T-cell (primary cell): ENCODE measurements around the gene TNKS1BP1. TPM values are rescaled to one million over a fixed set of nuclear protein-coding genes. Genes with fewer than 3 reads are reported as not detected.

Experiments used
- ATAC-seq, 4 experiments: fragments of 200-7000 bp in 3 of 4; fragments of 150-1000 bp in 1 of 4; cut with Tn5 transposase; replicated peaks in 1 of 4; 1 replicate in 3 of 4; 2 replicates in 1 of 4; pipeline ENCODE4 v1.10.0; 2021; ENCODE audit warnings: moderate library complexity in 3 of 4, mild to moderate bottlenecking in 2 of 4, moderate number of reproducible peaks in 1 of 4
- CTCF ChIA-PET, 2 donors: fragments of 300-600 bp; sonication (Branson Sonifier 250); formaldehyde crosslinking; loops; one replicate each; lab custom pipeline; 2022; ENCODE audit warnings: antibody characterized with exemption in 2 of 2; lab: Charles Lee
- POLR2A ChIA-PET, 2 donors: fragments of 300-600 bp; sonication (Branson Sonifier 250); formaldehyde crosslinking; loops; one replicate each; lab custom pipeline; 2022; ENCODE audit warnings: antibody characterized with exemption in 2 of 2; lab: Charles Lee
- DNase-seq, 35 experiments: peaks; one replicate each; pipeline versions ENCODE4 v3.0.0 to v3.0.0-alpha.2; 2013 to 2023
- H3K27ac ChIP-seq: one replicate; pipeline ENCODE4 v1.5.1; 2013; ENCODE audit warnings: low read length
- H3K27me3 ChIP-seq, 2 experiments: replicated peaks in 1 of 2; 1 replicate in 1 of 2; 2 replicates in 1 of 2; pipeline versions ENCODE4 v1.6.1 to v1.7.0; 2013; ENCODE audit warnings: low read length in 1 of 2, mixed read lengths in 1 of 2; ENCODE audit not compliant: control insufficient read depth in 2 of 2, insufficient read depth in 2 of 2; ENCODE audit errors: extremely low read depth in 1 of 2
- H3K36me3 ChIP-seq, 2 donors: 1 replicate in 1 of 2; 2 replicates in 1 of 2; pipeline versions ENCODE4 v1.6.1 to v1.7.0; 2013; ENCODE audit warnings: low read length in 1 of 2; ENCODE audit not compliant: control insufficient read depth in 2 of 2, insufficient read depth in 1 of 2; ENCODE audit errors: extremely low read depth in 1 of 2
- H3K4me1 ChIP-seq, 2 experiments: 1 replicate in 1 of 2; 2 replicates in 1 of 2; pipeline versions ENCODE4 v1.6.1 to v1.7.0; 2013; ENCODE audit warnings: low read length in 2 of 2, mixed read lengths in 1 of 2; ENCODE audit not compliant: insufficient read depth in 2 of 2, control insufficient read depth in 1 of 2; ENCODE audit errors: extremely low read depth in 1 of 2
- H3K4me3 ChIP-seq, 2 donors: 1 replicate in 1 of 2; 2 replicates in 1 of 2; pipeline versions ENCODE4 v1.5.1 to v1.7.0; 2013; ENCODE audit warnings: mild to moderate bottlenecking in 2 of 2, low read length in 1 of 2, moderate library complexity in 1 of 2; ENCODE audit not compliant: control insufficient read depth in 1 of 2; ENCODE audit errors: extremely low read depth in 1 of 2
- H3K9me3 ChIP-seq: 2 replicates; pipeline ENCODE4 v1.7.0; 2013
- H3K27ac Mint-ChIP-seq, 2 donors: one replicate each; pipeline ENCODE4 v1.8.0; 2020 to 2021; ENCODE audit warnings: mild to moderate bottlenecking in 2 of 2, mixed read lengths in 2 of 2
- H3K27me3 Mint-ChIP-seq, 2 donors: one replicate each; pipeline ENCODE4 v1.8.0; 2021 to 2022; ENCODE audit warnings: mixed read lengths in 2 of 2
- H3K36me3 Mint-ChIP-seq: one replicate; pipeline ENCODE4 v1.8.0; 2021; ENCODE audit warnings: mixed read lengths
- H3K4me1 Mint-ChIP-seq, 3 donors: one replicate each; pipeline ENCODE4 v1.8.0; 2020 to 2022; ENCODE audit warnings: mixed read lengths in 3 of 3, mild to moderate bottlenecking in 1 of 3
- H3K4me3 Mint-ChIP-seq, 3 donors: one replicate each; pipeline ENCODE4 v1.8.0; 2020 to 2022; ENCODE audit warnings: mild to moderate bottlenecking in 3 of 3, mixed read lengths in 3 of 3, moderate library complexity in 3 of 3
- H3K9me3 Mint-ChIP-seq, 3 donors: one replicate each; pipeline ENCODE4 v1.8.0; 2020 to 2022; ENCODE audit warnings: mixed read lengths in 3 of 3
- WGBS: methylation state at CpG from one replicate; pipeline ENCODE4 v1.1.5; 2013; ENCODE audit warnings: missing lambda C conversion rate; ENCODE audit not compliant: insufficient coverage; 5-methylcytosine and 5-hydroxymethylcytosine counted together
- total RNA-seq, 35 experiments: library from RNA in 6 of 35; stranded (reverse) in 6 of 35; fragments of 120-200 nt in 1 of 35; gene quantifications; one replicate each; pipeline versions ENCODE4 v1.2.1 to v1.2.4 and lab custom pipeline; 2013 to 2026

Gene TNKS1BP1
- total RNA-seq, 5 donors from 2014 or later (not counting 1 experiment from before 2014, with no cell fraction given) = 13.9 to 22.9 (median 18.9) TPM

DNA sequence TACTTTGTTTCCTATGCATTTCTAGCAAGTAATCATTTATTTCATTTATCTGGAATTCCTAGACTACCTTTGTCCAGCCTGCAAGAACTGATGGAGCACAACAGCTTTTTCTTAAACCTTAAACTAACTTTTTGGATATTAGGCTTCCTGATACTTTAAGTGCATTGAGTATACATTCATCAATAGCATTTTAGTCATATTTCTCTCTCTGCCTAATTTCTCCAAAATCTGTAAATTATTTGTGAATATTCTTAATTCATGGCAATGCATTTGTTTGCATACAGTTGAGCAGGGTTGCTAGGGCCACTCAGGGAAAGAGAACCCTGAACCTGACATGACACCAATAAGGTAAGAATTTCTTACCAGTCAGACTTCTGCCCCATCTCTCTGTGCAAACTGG is 58.6 kb downstream of the TNKS1BP1 start:
- POLR2A ChIA-PET = interaction anchor here in 1 of 2 donors (0.6 kb wide), 1 partner anchor 33 kb away, joined by 8 read pairs; no protein-coding TSS in a partner anchor
- Histone ChIP-seq H3K4me1 (no peaks in the 10 kb centered on the region), H3K9me3 (no peaks in the 10 kb centered on the region), H3K36me3 (no peaks in the 10 kb centered on the region), H3K27me3 (peaks cover 0 to 7% of the 10 kb centered on the region in 2 experiments), H3K27ac (no peak overlapping the region), H3K4me3 (no peak overlapping the region)
- Mint-ChIP-seq H3K27ac (no peak overlapping the region), H3K36me3 (no peaks in the 10 kb centered on the region), H3K4me3 (no peak overlapping the region), H3K9me3 (peaks cover 8 to 13% (median 12%) of the 10 kb centered on the region in 3 donors), H3K27me3 (peaks cover 19 to 27% of the 10 kb centered on the region in 2 donors), H3K4me1 (no peaks in the 10 kb centered on the region)
- DNase-seq (no peak), ATAC-seq (no peak)
- CTCF ChIA-PET = no interaction called here

DNA sequence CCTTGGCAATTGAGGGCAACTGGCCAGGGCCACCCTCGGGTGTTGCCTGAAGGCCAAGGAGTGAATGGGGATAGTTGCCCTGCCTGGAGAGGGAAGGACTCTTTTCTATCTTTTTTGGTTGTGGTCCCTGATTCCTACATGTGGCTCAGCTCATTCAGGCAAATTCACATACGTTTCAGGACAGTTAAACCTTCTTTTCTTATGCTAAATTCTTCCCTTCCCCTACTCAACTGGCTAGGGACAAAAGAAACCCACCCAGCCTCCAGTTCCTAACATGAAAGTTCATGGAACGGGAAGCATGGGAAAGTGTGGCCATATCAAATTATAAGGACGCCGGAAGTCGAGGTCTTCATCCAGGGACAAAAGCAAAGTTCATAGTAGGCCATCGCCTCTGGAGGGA is 61.4 kb downstream of the TNKS1BP1 start:
- H3K36me3 Mint-ChIP-seq = no peaks in the 10 kb centered on the region
- no peak overlapping the region for H3K27ac ChIP-seq
- H3K4me1 Mint-ChIP-seq = no peaks in the 10 kb centered on the region
- DNase-seq = no peak
- no peaks in the 10 kb centered on the region for H3K27me3 ChIP-seq
- H3K27ac Mint-ChIP-seq = no peak overlapping the region
- no peak overlapping the region for H3K4me3 Mint-ChIP-seq
- H3K4me1 ChIP-seq = no peaks in the 10 kb centered on the region
- no peak for ATAC-seq
- H3K27me3 Mint-ChIP-seq = peaks cover 10 to 21% of the 10 kb centered on the region in 2 donors
- POLR2A ChIA-PET = no interaction called here
- H3K9me3 Mint-ChIP-seq = peaks cover 7 to 14% (median 12%) of the 10 kb centered on the region in 3 donors
- WGBS = 91% methylated on average over 4 of the region's 7 CpGs
- no peaks in the 10 kb centered on the region for H3K36me3 ChIP-seq
- CTCF ChIA-PET = interaction anchor here in 1 of 2 donors (1.3 kb wide), 1 partner anchor 14 kb away, joined by 3 read pairs; no protein-coding TSS in a partner anchor
- no peak overlapping the region for H3K4me3 ChIP-seq
- no peaks in the 10 kb centered on the region for H3K9me3 ChIP-seq

DNA sequence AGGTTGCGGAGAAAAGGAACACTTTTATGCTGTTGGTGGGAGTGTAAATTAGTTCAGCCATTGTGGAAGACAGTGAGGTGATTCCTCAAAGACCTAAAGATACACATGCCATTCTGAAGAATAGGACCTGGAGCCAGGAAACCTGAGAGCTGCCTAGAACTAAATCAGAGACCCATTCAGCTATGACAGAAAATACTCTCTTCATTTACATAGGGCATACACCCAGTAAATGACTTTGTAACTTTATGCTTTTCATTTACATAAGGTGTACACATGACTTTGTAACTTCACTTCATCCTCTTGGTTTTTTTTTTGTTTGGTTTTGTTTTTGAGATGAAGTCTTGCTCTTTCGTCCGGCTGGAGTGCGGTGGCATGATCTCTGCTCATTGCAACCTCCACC is 62.6 kb downstream of the TNKS1BP1 start:
- Histone ChIP-seq H3K4me3 (no peak overlapping the region), H3K4me1 (no peaks in the 10 kb centered on the region), H3K9me3 (no peaks in the 10 kb centered on the region), H3K27ac (no peak overlapping the region), H3K36me3 (no peaks in the 10 kb centered on the region), H3K27me3 (no peaks in the 10 kb centered on the region)
- DNase-seq = no peak
- H3K27ac Mint-ChIP-seq = no peak overlapping the region
- POLR2A ChIA-PET = no interaction called here
- WGBS = no CpG with 5 or more reads among the region's 4 CpGs
- no peaks in the 10 kb centered on the region for H3K4me1 Mint-ChIP-seq
- no peaks in the 10 kb centered on the region for H3K36me3 Mint-ChIP-seq
- H3K9me3 Mint-ChIP-seq = peaks cover 0 to 9% (median 8%) of the 10 kb centered on the region in 3 donors
- CTCF ChIA-PET = no interaction called here
- peaks cover 8 to 16% of the 10 kb centered on the region in 2 donors for H3K27me3 Mint-ChIP-seq
- ATAC-seq = no peak
- H3K4me3 Mint-ChIP-seq = no peak overlapping the region

DNA sequence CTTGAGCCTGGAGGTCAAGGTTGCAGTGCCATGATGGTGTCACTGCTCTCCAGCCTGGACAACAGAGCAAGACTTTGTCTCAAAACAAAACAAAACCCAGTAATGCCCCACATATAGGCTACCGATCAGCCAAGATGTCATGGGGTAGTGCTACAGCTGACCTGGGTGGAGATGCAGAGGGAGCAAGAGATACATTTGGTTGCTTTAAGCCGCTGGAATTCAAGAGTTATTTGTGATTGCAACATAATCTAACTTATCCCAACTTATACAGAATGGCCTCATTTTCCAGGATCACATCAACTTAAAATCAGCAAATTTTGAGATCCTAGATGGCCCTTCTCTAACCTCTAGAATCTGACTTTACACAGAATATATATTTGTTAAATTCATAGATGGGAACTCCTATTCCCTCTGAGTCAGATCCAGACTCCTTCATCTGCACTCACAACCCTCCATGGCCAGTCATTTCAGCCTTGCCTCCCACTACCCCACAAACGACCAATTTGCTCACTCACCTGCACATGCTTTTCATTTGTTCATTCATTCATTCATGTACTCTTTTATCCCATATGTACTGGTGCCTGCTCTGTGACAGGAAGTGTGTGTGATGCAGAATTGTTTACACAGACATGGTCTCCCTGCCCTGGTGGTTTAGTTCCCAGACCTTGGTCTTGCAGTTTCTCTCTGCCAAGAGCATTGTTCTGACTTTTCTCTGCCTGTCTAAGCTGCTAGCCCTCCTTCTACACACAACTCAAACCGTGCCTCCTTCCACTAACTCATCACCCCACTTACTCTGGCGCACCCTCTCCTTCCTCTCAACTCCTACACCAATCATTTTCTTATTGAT is 63.6 kb downstream of the TNKS1BP1 start:
- Histone ChIP-seq H3K36me3 (no peaks in the 10 kb centered on the region), H3K27me3 (no peaks in the 10 kb centered on the region), H3K4me1 (no peaks in the 10 kb centered on the region), H3K4me3 (no peak overlapping the region), H3K9me3 (no peaks in the 10 kb centered on the region), H3K27ac (no peak overlapping the region)
- DNase-seq (no peak), ATAC-seq (no peak)
- ChIA-PET POLR2A (no interaction called here), CTCF (no interaction called here)
- Mint-ChIP-seq H3K4me3 (no peak overlapping the region), H3K4me1 (no peaks in the 10 kb centered on the region), H3K27me3 (peaks cover 9 to 16% of the 10 kb centered on the region in 2 donors), H3K9me3 (peaks cover under 1 to 15% (median 7%) of the 10 kb centered on the region in 3 donors), H3K36me3 (no peaks in the 10 kb centered on the region), H3K27ac (no peak overlapping the region)
- WGBS = 17% methylated on average over 2 of the region's 5 CpGs

DNA sequence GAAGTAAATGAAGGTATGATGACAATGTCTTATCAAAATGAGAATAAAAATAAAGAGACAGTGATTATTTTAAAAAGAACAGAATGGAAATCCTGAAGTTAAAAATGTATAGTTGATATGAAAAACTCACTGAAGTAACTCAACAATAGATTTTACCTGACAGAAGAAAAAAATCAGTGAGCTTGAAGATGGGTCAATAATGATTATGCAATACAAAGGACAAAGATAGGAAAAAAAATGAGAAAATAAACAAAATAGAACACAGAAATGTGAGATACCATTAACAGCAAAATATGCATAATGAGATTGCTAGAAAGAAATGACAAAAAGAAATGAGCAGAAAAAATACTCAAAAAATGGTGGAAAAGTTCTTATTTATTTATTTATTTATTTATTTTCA is 68.6 kb downstream of the TNKS1BP1 start:
- Histone ChIP-seq H3K27ac (no peak overlapping the region), H3K36me3 (no peaks in the 10 kb centered on the region), H3K4me1 (no peaks in the 10 kb centered on the region), H3K4me3 (no peak overlapping the region), H3K9me3 (no peaks in the 10 kb centered on the region), H3K27me3 (peaks cover 0 to 2% of the 10 kb centered on the region in 2 experiments)
- Mint-ChIP-seq H3K27ac (no peak overlapping the region), H3K27me3 (peaks cover 31 to 39% of the 10 kb centered on the region in 2 donors), H3K4me1 (no peaks in the 10 kb centered on the region), H3K4me3 (no peak overlapping the region), H3K9me3 (peaks cover 3 to 16% (median 7%) of the 10 kb centered on the region in 3 donors), H3K36me3 (no peaks in the 10 kb centered on the region)
- DNase-seq (no peak), ATAC-seq (no peak)
- ChIA-PET CTCF (no interaction called here), POLR2A (no interaction called here)

DNA sequence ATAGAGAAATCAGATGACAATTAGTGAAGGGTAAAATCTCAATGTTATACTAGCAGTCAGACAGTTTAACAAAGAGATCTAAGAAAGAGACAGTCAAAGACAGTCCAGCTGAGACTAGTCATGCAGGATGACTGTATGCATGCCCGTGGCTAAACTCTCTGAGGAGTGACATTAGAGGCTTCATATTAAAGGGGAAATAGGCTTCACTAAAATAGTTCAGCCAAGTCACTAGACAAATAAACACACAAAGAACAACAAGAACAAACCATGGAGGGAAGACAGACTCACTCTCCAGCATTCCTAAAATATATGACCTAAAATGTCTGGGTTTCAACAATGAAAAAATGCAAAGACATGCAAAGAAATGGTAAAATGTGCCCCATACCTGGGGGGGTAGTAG is 69.1 kb downstream of the TNKS1BP1 start:
- peaks cover 3 to 16% (median 7%) of the 10 kb centered on the region in 3 donors for H3K9me3 Mint-ChIP-seq
- no peaks in the 10 kb centered on the region for H3K36me3 Mint-ChIP-seq
- H3K4me1 ChIP-seq = no peaks in the 10 kb centered on the region
- H3K4me3 Mint-ChIP-seq = no peak overlapping the region
- no peak for DNase-seq
- no peak overlapping the region for H3K4me3 ChIP-seq
- POLR2A ChIA-PET = no interaction called here
- WGBS = no CpG with 5 or more reads among the region's 1 CpG
- ATAC-seq = no peak
- H3K4me1 Mint-ChIP-seq = no peaks in the 10 kb centered on the region
- H3K9me3 ChIP-seq = no peaks in the 10 kb centered on the region
- H3K27me3 Mint-ChIP-seq = peaks cover 36 to 41% of the 10 kb centered on the region in 2 donors
- CTCF ChIA-PET = no interaction called here
- peaks cover 0 to 2% of the 10 kb centered on the region in 2 experiments for H3K27me3 ChIP-seq
- H3K36me3 ChIP-seq = no peaks in the 10 kb centered on the region
- no peak overlapping the region for H3K27ac Mint-ChIP-seq
- H3K27ac ChIP-seq = no peak overlapping the region
